GM12873 (cell line): ENCODE measurements around the gene APCDD1L.

Experiments
- TF ChIP-seq, protein P1 (sequence below): IDR thresholded peaks from 2 replicates; pipeline ENCODE4 v1.5.1; 2012; ENCODE audit warnings: low read depth, mild to moderate bottlenecking, moderate library complexity, low read length, control low read depth; ENCODE audit not compliant: insufficient read depth; ENCODE audit errors: missing control alignments

The APCDD1L gene

DNA sequence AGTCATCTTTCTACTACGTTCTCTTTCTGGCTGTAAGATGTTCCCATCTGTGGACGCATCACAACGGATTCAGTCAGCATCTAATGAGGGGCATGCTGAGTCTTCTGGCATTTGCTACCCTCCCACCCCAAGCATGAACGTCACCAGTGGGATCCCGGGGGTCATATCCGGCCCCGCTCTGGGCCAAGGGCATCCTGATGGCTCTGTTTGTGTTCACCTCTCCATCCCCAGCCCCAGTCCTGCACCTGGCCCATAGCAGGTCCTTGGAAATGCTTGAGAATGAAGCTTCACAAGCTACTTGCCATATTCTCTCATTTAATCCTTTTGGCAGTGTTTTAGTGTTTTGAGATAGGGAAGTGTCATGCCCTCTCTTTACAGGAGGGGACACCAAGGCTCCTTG lies 14.9 kb downstream of the APCDD1L start:
- TF ChIP-seq, protein P1, sequence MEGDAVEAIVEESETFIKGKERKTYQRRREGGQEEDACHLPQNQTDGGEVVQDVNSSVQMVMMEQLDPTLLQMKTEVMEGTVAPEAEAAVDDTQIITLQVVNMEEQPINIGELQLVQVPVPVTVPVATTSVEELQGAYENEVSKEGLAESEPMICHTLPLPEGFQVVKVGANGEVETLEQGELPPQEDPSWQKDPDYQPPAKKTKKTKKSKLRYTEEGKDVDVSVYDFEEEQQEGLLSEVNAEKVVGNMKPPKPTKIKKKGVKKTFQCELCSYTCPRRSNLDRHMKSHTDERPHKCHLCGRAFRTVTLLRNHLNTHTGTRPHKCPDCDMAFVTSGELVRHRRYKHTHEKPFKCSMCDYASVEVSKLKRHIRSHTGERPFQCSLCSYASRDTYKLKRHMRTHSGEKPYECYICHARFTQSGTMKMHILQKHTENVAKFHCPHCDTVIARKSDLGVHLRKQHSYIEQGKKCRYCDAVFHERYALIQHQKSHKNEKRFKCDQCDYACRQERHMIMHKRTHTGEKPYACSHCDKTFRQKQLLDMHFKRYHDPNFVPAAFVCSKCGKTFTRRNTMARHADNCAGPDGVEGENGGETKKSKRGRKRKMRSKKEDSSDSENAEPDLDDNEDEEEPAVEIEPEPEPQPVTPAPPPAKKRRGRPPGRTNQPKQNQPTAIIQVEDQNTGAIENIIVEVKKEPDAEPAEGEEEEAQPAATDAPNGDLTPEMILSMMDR: no peak

DNA sequence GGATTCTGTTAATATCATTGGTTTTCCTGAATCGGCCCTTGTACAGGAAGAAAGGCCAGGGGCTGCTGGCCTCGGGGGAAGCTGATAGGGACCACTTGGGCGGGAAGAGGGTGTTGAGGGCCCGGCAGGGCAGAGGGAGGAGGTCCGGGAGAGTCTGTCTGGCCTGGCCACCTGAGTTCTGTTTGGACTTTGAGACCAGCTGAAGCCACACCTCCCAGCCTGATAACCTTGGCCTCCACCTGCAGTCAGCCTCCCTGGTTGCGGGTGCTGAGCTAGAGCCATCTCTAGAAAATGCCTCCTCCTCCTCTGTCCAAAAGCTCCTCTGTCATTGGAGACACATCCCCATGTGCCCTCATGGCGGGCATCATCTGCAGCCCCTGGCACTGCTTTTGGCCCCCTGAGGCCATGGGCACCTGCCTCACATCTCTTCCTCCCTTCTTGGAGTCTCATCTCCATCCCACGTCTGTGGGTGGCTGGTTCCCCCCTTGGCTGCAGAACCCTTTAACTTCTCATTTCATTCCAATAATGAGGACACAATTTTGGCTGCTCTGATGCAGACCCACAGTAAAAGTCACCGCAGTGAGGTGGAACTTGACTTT lies 16.6 kb downstream of the APCDD1L start:
- TF ChIP-seq, protein P1: no peak

DNA sequence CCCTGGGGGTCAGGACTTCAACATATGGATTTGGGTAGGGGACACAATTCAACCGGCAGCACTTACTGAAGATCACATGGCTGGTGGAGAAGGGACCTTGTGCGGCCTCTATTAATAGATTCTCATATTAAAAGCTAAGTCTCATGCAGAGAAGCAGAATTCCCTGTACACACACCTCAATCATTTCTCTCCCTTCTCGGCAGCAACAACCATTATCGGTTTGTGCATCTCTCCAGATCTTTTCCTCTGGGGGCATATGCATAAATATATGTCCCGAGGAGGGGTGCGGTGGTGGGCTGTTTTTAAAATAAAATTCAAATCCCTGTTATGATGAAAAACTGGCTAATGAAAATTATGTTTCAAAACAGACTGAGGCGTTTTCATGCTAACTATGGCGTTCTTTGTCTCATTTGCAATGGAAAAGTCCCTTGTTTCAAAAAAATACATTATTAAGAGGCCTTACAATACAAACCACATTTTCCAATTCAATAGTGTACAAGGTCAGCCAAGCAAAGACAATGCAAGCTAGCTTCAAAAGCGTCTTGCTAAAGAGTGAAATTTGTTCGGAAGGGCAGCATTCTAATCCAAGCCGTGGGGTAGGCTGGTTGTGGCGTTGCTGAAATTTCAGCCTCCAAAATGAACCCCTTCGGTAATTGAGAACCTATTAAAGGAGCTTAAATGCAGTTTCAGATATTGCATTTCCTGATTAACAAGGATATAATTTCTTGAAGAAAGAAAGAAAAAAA lies 17.3 kb downstream of the APCDD1L start:
- TF ChIP-seq, protein P1: no peak

DNA sequence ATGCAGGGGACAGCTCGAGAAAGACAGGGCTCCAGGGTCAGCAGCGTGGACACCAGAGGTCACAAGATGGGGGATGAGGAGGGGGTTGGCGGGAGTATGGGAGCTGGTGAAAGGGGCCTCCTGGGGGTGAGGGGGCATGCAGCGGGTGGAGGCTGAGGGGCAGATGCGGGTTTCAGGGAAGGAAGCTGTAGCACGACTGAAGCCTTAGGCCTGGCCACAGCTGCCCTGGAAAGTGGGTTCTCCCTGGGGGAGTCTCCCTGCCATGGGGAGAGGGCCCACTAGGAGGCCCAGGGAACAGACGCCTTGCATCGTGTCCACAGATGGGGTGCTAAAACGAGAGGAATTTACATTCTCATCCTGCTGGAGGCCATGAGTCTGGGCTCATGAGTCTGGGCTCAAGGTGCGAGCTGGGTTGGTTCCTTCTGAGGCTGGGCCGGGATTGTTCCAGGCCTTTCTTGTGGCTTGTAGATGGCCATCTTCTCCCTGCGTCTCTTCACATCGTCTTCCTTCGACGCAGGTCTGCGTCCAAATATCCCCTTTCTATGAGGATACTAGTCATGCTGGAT lies 18.0 kb downstream of the APCDD1L start:
- TF ChIP-seq, protein P1: no peak

DNA sequence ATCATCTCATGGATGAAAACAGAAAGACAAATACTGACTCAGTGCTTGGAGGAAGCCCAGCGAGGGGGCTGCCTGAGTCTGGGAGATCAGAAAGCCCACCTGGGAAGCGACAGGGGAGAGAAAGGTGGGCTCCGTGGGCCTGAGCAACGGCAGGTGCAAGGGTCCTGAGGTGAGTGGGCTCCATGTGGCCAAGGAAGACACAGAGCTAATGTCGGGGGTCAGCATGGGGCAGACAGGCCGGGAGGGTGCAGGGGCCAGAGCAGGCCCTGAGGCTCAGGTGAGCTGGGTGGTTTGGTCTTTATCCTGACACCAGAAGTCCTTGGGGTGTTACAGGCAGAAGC lies 18.8 kb downstream of the APCDD1L start:
- TF ChIP-seq, protein P1: no peak

DNA sequence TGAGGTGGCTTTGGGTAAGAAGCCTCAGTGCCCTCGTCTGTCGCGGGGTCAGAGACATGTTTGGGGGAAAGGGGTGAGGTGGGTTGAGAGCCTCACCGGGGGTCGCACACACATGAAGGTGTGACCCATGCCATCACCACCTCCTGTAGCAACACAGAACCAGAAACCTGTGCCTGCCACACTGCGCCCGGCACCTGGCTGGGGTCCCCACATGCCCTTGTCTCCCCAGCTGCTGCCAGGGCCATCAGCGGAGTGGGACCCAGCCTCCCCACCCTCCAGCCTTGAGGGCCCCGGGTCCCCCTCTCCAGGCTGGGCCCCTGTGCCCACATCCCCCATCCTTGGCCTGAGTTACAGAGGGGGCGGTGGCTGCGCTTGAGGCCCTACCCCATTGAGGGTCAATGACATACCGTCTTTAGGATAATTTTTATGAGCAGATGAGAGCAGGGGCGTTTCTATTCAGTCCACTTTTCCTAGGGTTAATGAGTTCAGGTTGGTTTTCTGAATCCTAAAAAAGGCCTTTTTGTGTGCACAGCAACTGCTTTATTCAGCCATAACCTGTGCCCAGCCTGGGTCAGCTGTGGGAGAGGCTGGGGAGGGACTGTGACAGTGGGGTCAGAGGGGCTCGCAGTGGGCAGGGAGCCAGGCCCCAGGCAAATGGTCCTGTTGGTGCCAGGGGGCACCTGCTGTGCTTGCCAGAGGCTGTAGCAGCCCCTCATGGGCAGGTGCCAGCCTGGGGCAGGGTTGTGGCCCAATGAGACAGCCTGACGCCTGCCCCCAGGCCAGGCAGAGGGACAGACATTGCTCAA lies 19.4 kb downstream of the APCDD1L start:
- TF ChIP-seq, protein P1: no peak
